Gastroesophageal sphincter (tissue), 3 donors: Measurements from ENCODE around the gene NFASC.

Source experiments
- CTCF ChIP-seq, 4 experiments: fragments of 200-600 bp in 2 of 4; fragments of 450-650 bp in 2 of 4; sonication (generic) in 1 of 4; IDR thresholded peaks; one replicate each; pipeline ENCODE4 v1.5.1; 2017 to 2019; ENCODE audit warnings: antibody characterized with exemption in 4 of 4, mild to moderate bottlenecking in 2 of 4, moderate library complexity in 2 of 4
- POLR2A ChIP-seq, 2 donors: fragments of 450-650 bp; IDR thresholded peaks; one replicate each; pipeline ENCODE4 v1.6.1; 2017; ENCODE audit warnings: antibody characterized with exemption in 2 of 2, mild to moderate bottlenecking in 2 of 2, moderate library complexity in 1 of 2
- POLR2AphosphoS5 ChIP-seq: sonication (generic); formaldehyde crosslinking; IDR thresholded peaks from one replicate; pipeline ENCODE4 v1.6.1; 2017; ENCODE audit warnings: antibody characterized with exemption

GRCh38 chr1:205045146-205045545, 174.5 kb downstream of the NFASC start:
- TF ChIP-seq CTCF (IDR thresholded peaks at IDR 0.05) (no peak), POLR2A (IDR thresholded peaks at IDR 0.05) (no peak), POLR2AphosphoS5 (no peak)
